Measurements from ENCODE around the gene HPSE. TPM values are rescaled to one million over a fixed set of nuclear protein-coding genes. Genes with fewer than 3 reads are reported as not detected.

HPSE gene
- total and polyA plus RNA-seq, 4 donors, result 1.9 to 8.3 (median 5.5) TPM

- no peaks in the 10 kb centered on the region for H3K36me3 ChIP-seq (ENCODE audit: control insufficient read depth in 4 of 4, insufficient read depth in 4 of 4, low read length in 4 of 4)
- no peaks in the 10 kb centered on the region for H3K4me1 ChIP-seq (ENCODE audit: control insufficient read depth in 5 of 5, insufficient read depth in 5 of 5, low read length in 5 of 5)
- no peaks in the 10 kb centered on the region for H3K9me3 ChIP-seq (ENCODE audit: control insufficient read depth in 4 of 4, insufficient read depth in 3 of 4, low read length in 3 of 4)
- TF ChIP-seq CTCF (IDR thresholded peaks at IDR 0.05; ENCODE audit: control extremely low read depth, extremely low read depth), result no peak
- DNase-seq (no peak), ATAC-seq (ENCODE audit: insufficient read depth, low FRiP score) (no peak)
- no peak overlapping the region for H3K27ac ChIP-seq (ENCODE audit: low read depth in 1 of 2, low read length in 1 of 2)
- H3K27me3 ChIP-seq (ENCODE audit: control insufficient read depth in 3 of 3, insufficient read depth in 3 of 3, low read length in 2 of 3), result no peaks in the 10 kb centered on the region
- no peak overlapping the region for H3K9ac ChIP-seq (ENCODE audit: insufficient read depth in 1 of 2, low read length in 2 of 2)
- WGBS, 2 donors, result 75 to 88% methylated on average over 4 of the region's 4 CpGs
- no peak overlapping the region for H3K4me3 ChIP-seq
These were observed 17.0 kb downstream of the HPSE start for GRCh38 chr4:83317671-83318070.

GRCh38 chr4:83316459-83317165 is 18.0 kb downstream of the HPSE start:
- ATAC-seq (ENCODE audit: insufficient read depth, low FRiP score) (no peak), DNase-seq (no peak)
- Histone ChIP-seq H3K27me3 (ENCODE audit: control insufficient read depth in 3 of 3, insufficient read depth in 3 of 3, low read length in 2 of 3) (no peaks in the 10 kb centered on the region), H3K9me3 (ENCODE audit: control insufficient read depth in 4 of 4, insufficient read depth in 3 of 4, low read length in 3 of 4) (no peaks in the 10 kb centered on the region), H3K9ac (ENCODE audit: insufficient read depth in 1 of 2, low read length in 2 of 2) (no peak overlapping the region), H3K4me3 (no peak overlapping the region), H3K36me3 (ENCODE audit: control insufficient read depth in 4 of 4, insufficient read depth in 4 of 4, low read length in 4 of 4) (no peaks in the 10 kb centered on the region), H3K27ac (ENCODE audit: low read depth in 1 of 2, low read length in 1 of 2) (no peak overlapping the region), H3K4me1 (ENCODE audit: control insufficient read depth in 5 of 5, insufficient read depth in 5 of 5, low read length in 5 of 5) (no peaks in the 10 kb centered on the region)
- WGBS, 2 donors, result 65 to 78% methylated on average over 13 of the region's 13 CpGs
- no peak for TF ChIP-seq CTCF (IDR thresholded peaks at IDR 0.05; ENCODE audit: control extremely low read depth, extremely low read depth)

- ATAC-seq (ENCODE audit: insufficient read depth, low FRiP score) (no peak), DNase-seq (no peak)
- Histone ChIP-seq H3K4me3 (no peak overlapping the region), H3K27me3 (ENCODE audit: control insufficient read depth in 3 of 3, insufficient read depth in 3 of 3, low read length in 2 of 3) (no peaks in the 10 kb centered on the region), H3K4me1 (ENCODE audit: control insufficient read depth in 5 of 5, insufficient read depth in 5 of 5, low read length in 5 of 5) (no peaks in the 10 kb centered on the region), H3K9ac (ENCODE audit: insufficient read depth in 1 of 2, low read length in 2 of 2) (no peak overlapping the region), H3K9me3 (ENCODE audit: control insufficient read depth in 4 of 4, insufficient read depth in 3 of 4, low read length in 3 of 4) (no peaks in the 10 kb centered on the region), H3K27ac (ENCODE audit: low read depth in 1 of 2, low read length in 1 of 2) (no peak overlapping the region), H3K36me3 (ENCODE audit: control insufficient read depth in 4 of 4, insufficient read depth in 4 of 4, low read length in 4 of 4) (no peaks in the 10 kb centered on the region)
- no peak for TF ChIP-seq CTCF (IDR thresholded peaks at IDR 0.05; ENCODE audit: control extremely low read depth, extremely low read depth)
- 78 to 88% methylated on average over 4 of the region's 4 CpGs for WGBS, 2 donors
These were observed 19.2 kb downstream of the HPSE start for GRCh38 chr4:83315341-83315870.

All from lung (tissue), 12 donors.